HepG2 (cell line): Measurements from ENCODE around the gene PTK7. TPM values are rescaled to one million over a fixed set of nuclear protein-coding genes. Genes with fewer than 3 reads are reported as not detected.

ENCODE experiments used
- BCL6 ChIP-seq: IDR thresholded peaks from 2 replicates; pipeline ENCODE4 v1.6.1; 2016; ENCODE audit warnings: missing genetic modification reagents, missing compliant biosample characterization
- CCDC6 ChIP-seq: sonication (generic); formaldehyde crosslinking; IDR thresholded peaks from 2 replicates; pipeline ENCODE4 v1.8.1; 2022; ENCODE audit warnings: mild to moderate bottlenecking, missing genetic modification reagents, moderate library complexity
- CHD4 ChIP-seq: fragments of 200-600 bp; sonication (generic); IDR thresholded peaks from 2 replicates; pipeline ENCODE4 v1.7.0; 2017; ENCODE audit warnings: mild to moderate bottlenecking, low read length, borderline replicate concordance
- GTF3A ChIP-seq: sonication (generic); formaldehyde crosslinking; conservative IDR thresholded peaks from 2 replicates; pipeline ENCODE4 v1.4.0; 2020; ENCODE audit warnings: mild to moderate bottlenecking, missing genetic modification reagents
- HDAC2 ChIP-seq: sonication (generic); formaldehyde crosslinking; IDR thresholded peaks from 2 replicates; pipeline ENCODE4 v1.4.0; 2020; ENCODE audit warnings: missing genetic modification reagents
- HMGA1 ChIP-seq: sonication (generic); formaldehyde crosslinking; conservative IDR thresholded peaks from 2 replicates; pipeline ENCODE4 v1.4.0; 2020; ENCODE audit warnings: missing genetic modification reagents
- HOXA5 ChIP-seq: sonication (generic); formaldehyde crosslinking; IDR thresholded peaks from 2 replicates; pipeline ENCODE4 v1.4.0; 2020; ENCODE audit warnings: missing genetic modification reagents
- KDM4B ChIP-seq: sonication (generic); formaldehyde crosslinking; IDR thresholded peaks from 2 replicates; pipeline ENCODE4 v1.4.0; 2020; ENCODE audit warnings: missing genetic modification reagents
- MAX ChIP-seq: IDR thresholded peaks from 2 replicates; pipeline ENCODE4 v1.6.1; 2012; ENCODE audit warnings: inconsistent platforms
- POGZ ChIP-seq: sonication (generic); formaldehyde crosslinking; IDR thresholded peaks from 2 replicates; pipeline ENCODE4 v1.4.0; 2020; ENCODE audit warnings: mild to moderate bottlenecking, missing genetic modification reagents
- RBM22 ChIP-seq: fragments of 200-400 bp; formaldehyde crosslinking; optimal IDR thresholded peaks from 2 replicates; pipeline ENCODE3; 2017; ENCODE audit warnings: mild to moderate bottlenecking, low read length, moderate library complexity
- SETDB1 ChIP-seq: sonication (generic); formaldehyde crosslinking; IDR thresholded peaks from 2 replicates; pipeline ENCODE4 v1.5.1; 2020; ENCODE audit warnings: missing genetic modification reagents, mild to moderate bottlenecking, borderline replicate concordance
- SNAPC5 ChIP-seq: sonication (generic); formaldehyde crosslinking; IDR thresholded peaks from 2 replicates; pipeline ENCODE4 v1.8.1; 2023; ENCODE audit warnings: mild to moderate bottlenecking, missing genetic modification reagents, borderline replicate concordance
- TCF7L2 ChIP-seq: IDR thresholded peaks from 2 replicates; pipeline ENCODE4 v1.6.1; 2011; ENCODE audit warnings: mild to moderate bottlenecking, low read depth, low read length, moderate library complexity
- TFE3 ChIP-seq: IDR thresholded peaks from 2 replicates; pipeline ENCODE4 v1.6.1; 2016
- TOPORS ChIP-seq: sonication (generic); formaldehyde crosslinking; IDR thresholded peaks from 2 replicates; pipeline ENCODE4 v1.8.0; 2023; ENCODE audit warnings: mild to moderate bottlenecking, missing genetic modification reagents
- ZNF282 ChIP-seq: fragments of 450-650 bp; IDR thresholded peaks from 2 replicates; pipeline ENCODE4 v1.6.1; 2018; ENCODE audit not compliant: partially characterized antibody
- ZNF292 ChIP-seq: sonication (generic); formaldehyde crosslinking; IDR thresholded peaks from 2 replicates; pipeline ENCODE4 v1.8.1; 2022; ENCODE audit warnings: mild to moderate bottlenecking, low read depth, missing genetic modification reagents, borderline replicate concordance
- ZNF512 ChIP-seq: sonication (generic); formaldehyde crosslinking; IDR thresholded peaks from 2 replicates; pipeline ENCODE4 v1.4.0; 2020; ENCODE audit warnings: mild to moderate bottlenecking, missing genetic modification reagents
- ZNF580 ChIP-seq: IDR thresholded peaks from 2 replicates; pipeline ENCODE4 v1.6.1; 2016; ENCODE audit warnings: low read depth, borderline replicate concordance
- ZNF772 ChIP-seq: sonication (generic); formaldehyde crosslinking; IDR thresholded peaks from 2 replicates; pipeline ENCODE4 v1.5.0; 2020; ENCODE audit warnings: mild to moderate bottlenecking, missing genetic modification reagents
- ZNF773 ChIP-seq: sonication (generic); formaldehyde crosslinking; IDR thresholded peaks from 2 replicates; pipeline ENCODE4 v1.4.0; 2020; ENCODE audit warnings: missing genetic modification reagents, borderline replicate concordance
- ZZZ3 ChIP-seq: sonication (generic); formaldehyde crosslinking; IDR thresholded peaks from 2 replicates; pipeline ENCODE4 v1.4.0; 2020; ENCODE audit warnings: missing genetic modification reagents, mild to moderate bottlenecking, borderline replicate concordance
- polyA plus RNA-seq, 8 experiments: library from polyadenylated mRNA; depleted of rRNA in 3 of 8; stranded (reverse) in 7 of 8; unstranded in 1 of 8; fragments of >200 nt; fragmentation: Illumina TruSeq in 4 of 8; extraction: Trizol in 4 of 8; gene quantifications; 2 replicates each; pipeline versions ENCODE4 v1.2.1 to v1.2.3, GENCODE V29; 2011 to 2016; ENCODE audit warnings: low read depth in 4 of 8, missing spikeins in 1 of 8, mixed read lengths in 1 of 8; ENCODE audit not compliant: insufficient read depth in 1 of 8
- total RNA-seq, 5 experiments: library from RNA; depleted of rRNA; stranded (reverse); fragments of >200 nt; fragmentation: Illumina TruSeq; extraction: Trizol; gene quantifications; 2 replicates each; pipeline ENCODE4 v1.2.3, GENCODE V29; 2016; ENCODE audit warnings: low read depth in 1 of 5

Gene PTK7
- total and polyA plus RNA-seq, 2 of the 13 experiments (the other 11 are each of a cell fraction or from before 2014, with no cell fraction given): 98.5 to 99.8 TPM

- TF ChIP-seq HDAC2 (CRISPR knock-in tag) (no peak), GTF3A (CRISPR knock-in tag) (peak; percentile 32; the same call in 1 of the 2 replicates), ZNF512 (CRISPR knock-in tag) (no peak), HOXA5 (CRISPR knock-in tag) (no peak), TCF7L2 (no peak), CHD4 (no peak), ZNF282 (no peak), TFE3 (CRISPR knock-in tag) (0 out of 2 replicates have a peak, but pooled peaks have one; percentile 10), RBM22 (no peak), MAX (peak; percentile 64; the same call in 1 of the 2 replicates), HMGA1 (no peak), SNAPC5 (CRISPR knock-in tag) (peak; percentile 68; the same call in 1 of the 2 replicates), BCL6 (CRISPR knock-in tag) (0 out of 2 replicates have a peak, but pooled peaks have one; percentile 3), CCDC6 (CRISPR knock-in tag) (no peak), SETDB1 (CRISPR knock-in tag) (no peak), KDM4B (no peak), ZNF772 (CRISPR knock-in tag) (no peak; the same call in 1 of the 2 replicates), ZZZ3 (CRISPR knock-in tag) (no peak), ZNF292 (CRISPR knock-in tag) (no peak), ZNF580 (CRISPR knock-in tag) (no peak), POGZ (CRISPR knock-in tag) (no peak; the same call in 1 of the 2 replicates), ZNF773 (no peak), TOPORS (no peak)
- TF ChIP-seq, all 625 proteins: peak for 114
Observed at GRCh38 chr6:43172104-43173007, 96.2 kb downstream of the PTK7 start (continued).
